Astrocyte (in vitro differentiated cells and primary cell): ENCODE data around the gene DHPS. TPM values are rescaled to one million over a fixed set of nuclear protein-coding genes. Genes with fewer than 3 reads are reported as not detected.

ENCODE experiments used
- DNase-seq: peaks from one replicate; pipeline ENCODE4 v3.0.0-alpha.2; 2010; ENCODE audit warnings: low read depth
- FAIRE-seq: peaks from 2 replicates; lab custom pipeline; 2011; peaks lifted over from hg19 to GRCh38; lab: Jason Lieb, UNC
- H2AFZ ChIP-seq: 2 replicates; pipeline ENCODE4 v1.6.0; 2012; ENCODE audit warnings: low read depth, low read length, inconsistent platforms
- H3K27ac ChIP-seq: 2 replicates; pipeline ENCODE4 v1.5.1; 2011; ENCODE audit warnings: low read depth, low read length, inconsistent platforms
- H3K27me3 ChIP-seq: 2 replicates; pipeline ENCODE4 v1.6.0; 2011; ENCODE audit warnings: low read length, inconsistent platforms; ENCODE audit not compliant: insufficient read depth
- H3K36me3 ChIP-seq: 2 replicates; pipeline ENCODE4 v1.5.1; 2011; ENCODE audit warnings: low read length, inconsistent platforms; ENCODE audit not compliant: insufficient read depth
- H3K4me1 ChIP-seq: 2 replicates; pipeline ENCODE4 v1.5.1; 2011; ENCODE audit warnings: low read length, inconsistent platforms; ENCODE audit not compliant: insufficient read depth
- H3K4me2 ChIP-seq: 2 replicates; pipeline ENCODE4 v1.6.0; 2012; ENCODE audit warnings: low read length, inconsistent platforms
- H3K4me3 ChIP-seq: 2 replicates; pipeline ENCODE4 v1.5.1; 2011; ENCODE audit warnings: low read depth, mild to moderate bottlenecking, low read length, inconsistent platforms; ENCODE audit not compliant: insufficient read depth
- H3K79me2 ChIP-seq: 2 replicates; pipeline ENCODE4 v1.6.0; 2012; ENCODE audit warnings: mild to moderate bottlenecking, low read length, inconsistent platforms; ENCODE audit not compliant: insufficient read depth
- H3K9ac ChIP-seq: 2 replicates; pipeline ENCODE4 v1.6.0; 2012; ENCODE audit warnings: mild to moderate bottlenecking, low read length, inconsistent platforms
- H3K9me3 ChIP-seq: 2 replicates; pipeline ENCODE4 v1.5.1; 2012; ENCODE audit warnings: low read depth, mild to moderate bottlenecking, low read length, inconsistent platforms; ENCODE audit not compliant: insufficient read depth
- H4K20me1 ChIP-seq: 2 replicates; pipeline ENCODE4 v1.6.0; 2012; ENCODE audit warnings: low read length, inconsistent platforms; ENCODE audit not compliant: insufficient read depth
- H3K27ac Mint-ChIP-seq: one replicate; pipeline ENCODE4 v1.8.0; 2021; ENCODE audit warnings: mild to moderate bottlenecking, mixed read lengths; ENCODE audit not compliant: unreplicated experiment
- H3K27me3 Mint-ChIP-seq: one replicate; pipeline ENCODE4 v1.8.0; 2021; ENCODE audit warnings: low read depth, mixed read lengths; ENCODE audit not compliant: unreplicated experiment
- H3K36me3 Mint-ChIP-seq: one replicate; pipeline ENCODE4 v1.8.0; 2021; ENCODE audit warnings: low read depth, mixed read lengths; ENCODE audit not compliant: unreplicated experiment
- H3K4me1 Mint-ChIP-seq: one replicate; pipeline ENCODE4 v1.8.0; 2021; ENCODE audit warnings: low read depth, mixed read lengths; ENCODE audit not compliant: unreplicated experiment
- H3K4me3 Mint-ChIP-seq: one replicate; pipeline ENCODE4 v1.8.0; 2021; ENCODE audit warnings: mild to moderate bottlenecking, moderate library complexity, mixed read lengths; ENCODE audit not compliant: unreplicated experiment
- H3K9me3 Mint-ChIP-seq: one replicate; pipeline ENCODE4 v1.8.0; 2021; ENCODE audit warnings: mild to moderate bottlenecking, mixed read lengths; ENCODE audit not compliant: unreplicated experiment
- CTCF ChIP-seq: IDR thresholded peaks from 2 replicates; pipeline ENCODE4 v1.5.1; 2011; ENCODE audit warnings: low read depth, mild to moderate bottlenecking, inconsistent platforms, low read length, moderate library complexity; ENCODE audit not compliant: insufficient read depth
- EZH2 ChIP-seq: IDR thresholded peaks from 2 replicates; pipeline ENCODE4 v1.6.1; 2012; ENCODE audit warnings: mild to moderate bottlenecking, low read length, inconsistent platforms; ENCODE audit not compliant: insufficient read depth
- total RNA-seq: library from RNA; stranded (reverse); gene quantifications from 2 replicates; pipeline ENCODE4 v1.2.1, GENCODE V29; 2021

DHPS gene
- total RNA-seq, 1 donor from 2014 or later, result 43.4 TPM

DNA sequence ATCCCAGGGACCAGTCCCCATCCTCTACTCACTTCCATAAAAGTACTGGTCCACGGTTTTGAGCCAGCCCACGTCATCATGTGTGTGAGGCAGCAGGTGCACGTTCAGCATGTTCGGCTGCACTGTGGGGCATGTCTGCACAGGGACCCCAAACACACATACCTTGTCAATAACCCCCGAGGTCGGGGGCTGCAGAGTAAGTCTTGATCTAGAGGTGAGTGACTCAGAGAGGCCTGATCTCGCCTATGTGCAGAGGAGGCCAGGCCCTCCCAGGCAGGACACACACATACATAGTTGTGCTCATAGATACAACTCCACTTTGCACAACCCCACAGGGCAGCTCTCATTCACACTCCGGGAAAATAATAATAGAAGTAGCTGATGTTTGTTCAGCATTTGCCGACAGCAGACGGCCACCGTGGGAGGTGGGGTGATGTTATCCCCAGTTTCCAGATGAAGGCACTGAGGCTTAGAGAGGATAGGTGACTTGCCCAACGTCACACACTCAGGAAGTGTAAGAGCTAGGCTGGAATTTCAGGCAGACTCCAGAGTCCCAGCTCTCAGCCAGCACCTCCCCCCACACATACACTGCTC is 15.9 kb downstream of the DHPS start:
- Mint-ChIP-seq H3K4me1 (peaks cover 23% of the 10 kb centered on the region), H3K27ac (peak overlapping the region; percentile 84), H3K9me3 (no peaks in the 10 kb centered on the region), H3K27me3 (no peaks in the 10 kb centered on the region), H3K36me3 (peaks cover 7% of the 10 kb centered on the region), H3K4me3 (peak overlapping the region; percentile 98)
- Histone ChIP-seq H3K36me3 (peaks cover 2% of the 10 kb centered on the region), H3K27ac (no peak overlapping the region), H3K79me2 (peaks cover 54% of the 10 kb centered on the region), H3K27me3 (no peaks in the 10 kb centered on the region), H3K4me3 (peak overlapping the region; percentile 95), H3K9ac (peak overlapping the region; percentile 91), H3K4me1 (peaks cover 21% of the 10 kb centered on the region), H3K9me3 (no peaks in the 10 kb centered on the region), H2AFZ (peak overlapping the region; percentile 78), H3K4me2 (peak overlapping the region; percentile 95), H4K20me1 (peaks cover 14% of the 10 kb centered on the region)
- TF ChIP-seq EZH2, result no peak
- no peak for TF ChIP-seq CTCF
- DNase-seq (no peak), FAIRE-seq (no peak)

- peak overlapping the region; percentile 29 for H3K4me3 Mint-ChIP-seq
- H3K4me3 ChIP-seq, result no peak overlapping the region
- DNase-seq (no peak), FAIRE-seq (no peak)
- peaks cover 2% of the 10 kb centered on the region for H3K36me3 ChIP-seq
- H2AFZ ChIP-seq, result no peak overlapping the region
- peak overlapping the region; percentile 95 for H3K4me2 ChIP-seq
- H3K27ac ChIP-seq, result no peak overlapping the region
- H3K9ac ChIP-seq, result no peak overlapping the region
- peaks cover 7% of the 10 kb centered on the region for H3K36me3 Mint-ChIP-seq
- peaks cover 16% of the 10 kb centered on the region for H3K4me1 ChIP-seq
- H3K4me1 Mint-ChIP-seq, result peaks cover 20% of the 10 kb centered on the region
- TF ChIP-seq CTCF (no peak), EZH2 (no peak)
- H3K27me3 Mint-ChIP-seq, result no peaks in the 10 kb centered on the region
- no peak overlapping the region for H3K27ac Mint-ChIP-seq
- H3K9me3 Mint-ChIP-seq, result no peaks in the 10 kb centered on the region
- peaks cover 49% of the 10 kb centered on the region for H3K79me2 ChIP-seq
- no peaks in the 10 kb centered on the region for H3K27me3 ChIP-seq
- H4K20me1 ChIP-seq, result peaks cover 14% of the 10 kb centered on the region
- H3K9me3 ChIP-seq, result no peaks in the 10 kb centered on the region
Measured at GRCh38 chr19:12665281-12665573, 16.5 kb downstream of the DHPS start.
